H7 (cell line): ENCODE data around the gene KCNMA1. TPM values are rescaled to one million over a fixed set of nuclear protein-coding genes. Genes with fewer than 3 reads are reported as not detected.

ENCODE experiments used
- DNase-seq: peaks from one replicate; pipeline ENCODE4 v3.0.0; 2012
- H3K27me3 ChIP-seq: 2 replicates; pipeline ENCODE4 v1.6.0; 2011; ENCODE audit warnings: mild to moderate bottlenecking, low read length; ENCODE audit not compliant: control insufficient read depth, insufficient read depth
- H3K36me3 ChIP-seq: replicated peaks from 2 replicates; pipeline ENCODE4 v1.5.1; 2011; ENCODE audit warnings: low read length; ENCODE audit not compliant: control insufficient read depth, insufficient read depth
- H3K4me3 ChIP-seq: 2 replicates; pipeline ENCODE4 v1.5.1; 2011; ENCODE audit warnings: low read depth, mild to moderate bottlenecking, control low read depth, low read length, moderate library complexity; ENCODE audit not compliant: insufficient read depth
- total RNA-seq: library from RNA; depleted of rRNA; stranded (reverse); fragments of >200 nt; shearing (Covaris generic); gene quantifications from 2 replicates; pipeline ENCODE4 v1.2.3, GENCODE V29; 2014

KCNMA1 gene
- total RNA-seq, 1 experiment from 2014 or later, result 0.94 TPM

DNA sequence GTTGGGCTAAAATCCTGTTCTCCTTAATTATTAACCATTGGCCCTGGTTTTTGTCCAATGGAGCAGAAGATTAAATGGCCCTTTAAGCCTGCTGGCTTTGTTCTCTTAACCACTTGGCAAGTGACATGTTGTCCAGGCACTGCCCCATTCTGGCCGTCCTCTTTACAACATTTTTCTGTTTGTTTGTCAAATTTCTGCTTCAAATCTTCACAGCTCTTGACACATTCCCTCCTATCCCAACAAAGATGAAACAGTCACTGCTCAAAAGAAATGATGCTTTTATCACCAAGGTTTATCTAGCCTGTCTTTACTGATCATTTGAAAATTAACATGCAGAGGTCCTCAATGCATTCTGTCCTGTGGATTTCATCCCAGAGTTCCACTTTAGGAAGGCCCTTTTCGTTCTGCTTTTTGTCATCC is 700.4 kb downstream of the KCNMA1 start:
- DNase-seq, result no peak
- Histone ChIP-seq H3K27me3 (no peaks in the 10 kb centered on the region), H3K4me3 (no peak overlapping the region), H3K36me3 (no peaks in the 10 kb centered on the region)

DNA sequence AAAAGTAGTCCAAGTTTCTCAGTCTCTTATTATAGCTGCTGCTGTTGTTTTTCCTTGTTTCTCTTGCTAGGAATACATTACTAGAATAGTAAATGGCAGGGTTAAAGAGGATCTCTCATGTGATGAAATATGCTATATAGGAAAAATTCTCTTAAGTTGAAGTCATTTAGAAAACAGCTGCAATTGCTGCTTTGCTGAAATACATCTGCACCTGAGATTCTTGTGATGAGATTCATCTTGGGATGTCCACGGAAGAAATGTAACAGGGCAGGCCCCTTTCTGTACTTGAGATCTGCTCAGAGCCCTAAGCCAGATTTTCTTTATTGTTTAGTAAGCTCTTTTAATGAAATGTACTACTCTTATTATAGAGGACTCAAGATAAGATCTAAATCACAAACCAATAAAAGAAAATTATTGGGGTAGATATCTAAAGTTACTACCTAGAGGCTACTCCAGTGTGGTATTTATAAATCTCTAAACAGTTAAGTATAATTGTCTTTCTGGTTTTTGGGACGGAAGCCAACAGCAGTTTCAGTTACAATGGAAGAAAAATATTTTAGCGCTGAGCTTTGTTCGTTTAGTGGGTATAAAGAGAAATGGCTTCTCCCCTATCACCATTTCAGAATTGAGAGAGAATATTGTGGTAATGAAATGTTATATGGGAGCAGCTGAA is 701.5 kb downstream of the KCNMA1 start:
- H3K36me3 ChIP-seq, result no peaks in the 10 kb centered on the region
- no peak overlapping the region for H3K4me3 ChIP-seq
- H3K27me3 ChIP-seq, result no peaks in the 10 kb centered on the region
- no peak for DNase-seq

DNA sequence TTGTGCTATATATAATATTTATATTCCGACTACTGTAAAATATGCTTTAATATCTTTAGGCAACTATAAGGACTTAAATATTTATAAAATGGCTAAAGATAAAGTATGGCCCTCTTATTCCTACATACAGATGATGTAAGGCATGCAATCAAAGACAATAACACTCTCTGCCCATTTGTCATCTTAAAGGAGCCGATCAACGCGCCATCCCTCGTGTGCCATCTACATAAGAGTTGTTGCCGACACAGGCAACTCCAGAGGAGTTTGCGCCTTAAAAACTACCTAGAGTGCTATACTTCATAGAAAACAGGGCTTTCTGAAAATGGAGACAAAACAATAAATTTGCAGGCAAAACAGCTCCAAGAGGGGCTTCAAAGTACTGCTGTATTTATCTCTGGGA is 709.0 kb downstream of the KCNMA1 start:
- H3K36me3 ChIP-seq, result no peaks in the 10 kb centered on the region
- DNase-seq, result no peak
- no peak overlapping the region for H3K4me3 ChIP-seq
- no peaks in the 10 kb centered on the region for H3K27me3 ChIP-seq

DNA sequence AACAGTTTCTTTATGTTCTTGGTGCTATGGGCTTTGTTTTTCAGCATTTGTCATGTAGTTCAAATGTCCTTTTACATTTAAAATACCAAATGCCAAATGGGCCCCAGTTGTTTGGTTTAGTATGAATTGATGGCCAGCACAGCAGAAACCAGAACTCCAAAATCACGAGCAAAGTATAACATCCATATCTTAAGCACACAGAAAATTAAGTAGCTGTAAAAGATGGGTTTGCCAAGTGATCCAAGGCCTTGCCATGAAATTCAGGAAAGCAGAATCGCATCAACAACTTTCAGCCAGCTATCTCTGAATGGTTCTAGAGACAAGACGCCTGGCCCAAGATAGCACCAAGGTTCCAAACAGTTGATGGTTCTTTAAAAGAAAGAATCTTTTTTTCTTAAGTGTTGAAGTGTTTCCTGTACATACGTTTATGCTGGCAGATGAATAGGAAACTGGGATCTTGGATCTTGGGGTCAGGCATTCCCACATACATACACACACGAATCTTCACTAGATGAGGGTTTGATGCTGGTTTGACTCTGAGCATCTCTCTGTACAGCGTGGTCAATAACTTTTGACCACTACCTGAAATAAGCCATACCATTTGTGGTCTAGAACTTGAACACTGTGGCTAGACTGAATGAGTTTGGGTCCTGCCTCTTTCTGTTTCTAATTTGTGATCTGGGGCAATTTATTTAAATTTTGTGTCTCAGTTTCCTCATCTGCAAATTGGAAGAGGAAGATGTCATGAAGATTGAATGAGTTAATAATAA is 711.8 kb downstream of the KCNMA1 start:
- H3K4me3 ChIP-seq, result no peak overlapping the region
- H3K36me3 ChIP-seq, result no peaks in the 10 kb centered on the region
- no peak for DNase-seq

DNA sequence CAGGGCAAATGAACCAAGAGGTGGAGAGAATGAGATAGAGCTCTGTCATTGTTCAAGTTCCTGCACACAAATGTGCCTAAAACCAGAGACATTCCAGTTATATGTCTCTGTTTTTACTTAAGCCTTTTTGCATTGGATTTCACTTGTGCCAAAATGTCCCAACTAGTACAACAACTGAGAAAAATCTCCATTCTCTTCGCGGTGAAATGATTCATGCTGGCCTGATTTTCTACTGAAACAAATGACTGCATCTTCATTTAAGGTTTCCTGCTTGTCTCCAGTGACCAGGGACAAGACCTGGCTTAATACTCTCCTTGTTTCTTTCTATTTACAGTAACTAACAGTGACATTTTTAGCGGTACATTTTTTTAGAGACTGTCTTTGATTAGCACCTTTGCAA is 714.9 kb downstream of the KCNMA1 start:
- H3K36me3 ChIP-seq, result no peaks in the 10 kb centered on the region
- H3K4me3 ChIP-seq, result no peak overlapping the region
- no peaks in the 10 kb centered on the region for H3K27me3 ChIP-seq
- no peak for DNase-seq

More for the DNA sequence above, 711.8 kb downstream of the KCNMA1 start:
- no peaks in the 10 kb centered on the region for H3K27me3 ChIP-seq

DNA sequence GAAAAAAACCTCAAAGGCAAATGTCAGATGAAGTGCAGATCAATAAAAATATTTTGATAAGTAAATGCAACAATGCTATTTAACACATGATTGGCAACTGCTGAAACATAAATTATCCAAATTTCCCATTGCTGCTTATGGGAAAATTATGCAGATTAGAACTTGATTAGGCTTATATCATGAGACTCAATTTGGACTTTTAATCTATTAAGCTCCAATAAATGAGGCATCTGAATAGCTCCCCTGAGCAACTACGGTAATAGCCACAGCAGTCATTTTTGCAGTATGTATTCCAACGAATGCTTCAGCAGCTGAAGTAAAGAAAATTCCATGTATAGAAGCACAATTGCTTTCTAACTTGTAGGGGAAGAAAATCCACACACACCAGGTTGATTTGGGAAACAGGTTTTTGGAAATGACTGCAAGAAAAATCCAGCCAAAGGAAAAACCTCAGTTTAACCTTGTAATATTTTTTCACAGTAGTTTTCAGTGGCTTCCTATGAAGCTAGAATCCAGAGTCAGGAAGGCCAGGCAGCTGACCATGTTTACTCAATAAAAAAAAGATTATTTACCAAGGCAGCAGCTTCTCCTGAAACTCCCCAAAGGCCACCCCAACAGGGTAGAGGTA is 716.1 kb downstream of the KCNMA1 start:
- no peak overlapping the region for H3K4me3 ChIP-seq
- DNase-seq, result no peak
- no peaks in the 10 kb centered on the region for H3K36me3 ChIP-seq
- no peaks in the 10 kb centered on the region for H3K27me3 ChIP-seq

DNA sequence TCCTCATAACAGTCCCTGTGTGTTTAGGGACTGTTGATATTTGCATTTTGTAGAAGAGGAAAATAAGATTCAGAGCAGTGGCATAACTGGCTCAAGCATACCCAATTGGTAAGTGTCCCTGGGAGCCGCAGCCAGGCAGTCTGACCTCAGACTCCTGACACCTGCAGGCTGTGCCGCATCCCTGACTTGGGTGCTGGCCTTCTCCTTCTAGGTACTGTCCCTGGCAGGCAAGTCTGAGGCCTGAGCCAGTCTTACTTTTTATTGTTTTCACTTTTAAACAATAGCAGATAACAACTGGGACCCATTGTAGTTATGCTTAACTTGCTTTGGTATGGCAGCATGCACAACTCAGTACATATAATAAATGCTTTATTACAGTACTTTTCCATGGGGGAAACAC is 717.0 kb downstream of the KCNMA1 start:
- no peak overlapping the region for H3K4me3 ChIP-seq
- H3K27me3 ChIP-seq, result no peaks in the 10 kb centered on the region
- no peaks in the 10 kb centered on the region for H3K36me3 ChIP-seq
- no peak for DNase-seq

DNA sequence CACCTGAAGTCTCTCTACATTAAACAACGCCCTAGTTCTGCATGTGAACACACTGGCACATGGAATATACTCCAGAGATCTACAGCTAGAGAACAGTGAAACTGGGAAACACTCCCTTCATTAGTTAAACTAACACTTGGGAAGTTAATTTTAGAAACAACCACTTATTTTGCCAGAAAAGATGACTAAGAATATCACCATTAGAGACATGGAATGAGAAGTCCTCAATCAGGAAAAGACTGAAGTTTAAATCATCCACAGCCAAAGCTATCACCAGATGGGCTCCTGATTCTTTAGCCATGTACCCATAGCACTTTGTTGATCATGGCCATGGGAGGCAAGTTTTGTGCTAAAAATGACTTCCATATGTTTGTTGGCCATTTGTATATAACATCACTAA is 719.5 kb downstream of the KCNMA1 start:
- Histone ChIP-seq H3K27me3 (no peaks in the 10 kb centered on the region), H3K36me3 (no peaks in the 10 kb centered on the region), H3K4me3 (no peak overlapping the region)
- DNase-seq, result no peak

DNA sequence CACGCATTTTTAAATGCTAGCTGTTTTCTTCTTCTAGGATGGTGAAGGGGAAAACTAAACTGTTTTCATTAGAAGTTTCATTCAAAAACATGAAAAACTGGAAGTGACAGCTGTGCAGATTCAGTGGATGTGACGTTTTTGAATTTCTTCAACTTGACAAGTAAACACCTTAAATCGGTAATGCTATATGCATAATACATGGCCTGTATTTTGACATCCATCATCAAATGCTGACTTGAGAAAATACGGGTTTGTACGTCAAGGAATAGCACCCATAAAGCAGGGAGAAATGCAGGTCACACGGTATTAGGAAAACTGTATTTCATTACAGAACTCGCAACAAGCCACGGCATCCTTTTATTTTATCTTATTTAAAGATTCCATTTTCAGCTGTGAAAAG is 720.5 kb downstream of the KCNMA1 start:
- H3K36me3 ChIP-seq, result no peaks in the 10 kb centered on the region
- H3K27me3 ChIP-seq, result no peaks in the 10 kb centered on the region
- no peak overlapping the region for H3K4me3 ChIP-seq
- DNase-seq, result no peak

DNA sequence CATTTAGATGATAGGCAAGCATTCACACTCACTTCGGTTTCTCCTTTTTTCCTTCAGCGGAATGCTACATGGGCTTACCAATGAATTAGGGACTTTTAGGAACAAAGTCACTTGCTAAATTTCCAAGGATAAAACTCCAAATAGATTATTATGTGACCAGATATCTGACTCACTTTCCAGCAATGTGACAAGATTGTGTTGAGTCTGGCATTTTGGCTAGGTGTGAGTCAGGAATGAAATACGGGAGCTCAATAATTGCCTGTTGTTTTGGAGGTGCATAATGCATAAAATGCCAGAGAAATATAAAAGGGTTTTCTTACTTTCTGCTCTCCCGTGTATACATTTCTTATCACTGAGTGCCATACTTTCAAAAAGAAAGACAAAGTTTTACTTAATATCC is 721.1 kb downstream of the KCNMA1 start:
- no peaks in the 10 kb centered on the region for H3K27me3 ChIP-seq
- DNase-seq, result no peak
- no peaks in the 10 kb centered on the region for H3K36me3 ChIP-seq
- no peak overlapping the region for H3K4me3 ChIP-seq

DNA sequence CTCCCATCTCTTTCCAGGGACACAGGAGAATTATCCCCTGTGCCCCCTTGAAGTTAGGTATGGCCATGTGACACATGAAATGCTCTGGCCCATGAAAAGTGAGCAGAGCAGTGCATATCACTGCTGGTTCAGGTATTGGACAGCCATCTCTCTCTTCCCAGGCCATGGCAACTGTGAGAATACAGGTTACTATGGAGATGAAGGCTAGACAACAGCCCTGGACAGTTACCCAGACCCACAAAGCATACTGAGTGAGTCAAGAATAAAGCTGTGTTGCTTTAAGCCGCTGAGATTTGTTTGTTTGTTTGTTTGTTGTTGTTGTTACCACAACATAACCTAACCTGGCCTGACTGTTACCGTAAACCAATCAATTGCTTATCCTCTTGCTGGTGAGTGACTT is 722.3 kb downstream of the KCNMA1 start:
- Histone ChIP-seq H3K36me3 (no peaks in the 10 kb centered on the region), H3K27me3 (no peaks in the 10 kb centered on the region), H3K4me3 (no peak overlapping the region)
- DNase-seq, result no peak

DNA sequence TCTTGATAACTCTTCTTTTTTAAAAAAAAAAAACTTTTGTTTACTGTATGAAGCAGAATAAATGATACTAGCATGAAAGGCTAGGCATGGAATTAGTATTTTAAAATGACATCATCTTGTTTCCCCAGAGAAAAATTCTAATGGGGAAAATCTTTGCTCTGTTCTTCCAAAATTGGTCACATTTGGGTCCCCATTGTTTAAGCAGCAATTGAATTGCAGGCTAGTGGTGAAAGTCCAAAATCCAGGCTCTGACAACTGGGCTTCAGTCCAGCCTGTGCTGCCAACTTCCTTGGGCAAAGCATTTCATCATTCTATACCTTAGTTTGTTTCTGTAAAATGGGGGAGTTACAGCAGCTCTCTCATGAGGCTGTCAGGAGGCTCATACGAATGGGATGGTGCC is 726.4 kb downstream of the KCNMA1 start:
- no peak overlapping the region for H3K4me3 ChIP-seq
- no peaks in the 10 kb centered on the region for H3K27me3 ChIP-seq
- DNase-seq, result no peak
- H3K36me3 ChIP-seq, result no peaks in the 10 kb centered on the region

DNA sequence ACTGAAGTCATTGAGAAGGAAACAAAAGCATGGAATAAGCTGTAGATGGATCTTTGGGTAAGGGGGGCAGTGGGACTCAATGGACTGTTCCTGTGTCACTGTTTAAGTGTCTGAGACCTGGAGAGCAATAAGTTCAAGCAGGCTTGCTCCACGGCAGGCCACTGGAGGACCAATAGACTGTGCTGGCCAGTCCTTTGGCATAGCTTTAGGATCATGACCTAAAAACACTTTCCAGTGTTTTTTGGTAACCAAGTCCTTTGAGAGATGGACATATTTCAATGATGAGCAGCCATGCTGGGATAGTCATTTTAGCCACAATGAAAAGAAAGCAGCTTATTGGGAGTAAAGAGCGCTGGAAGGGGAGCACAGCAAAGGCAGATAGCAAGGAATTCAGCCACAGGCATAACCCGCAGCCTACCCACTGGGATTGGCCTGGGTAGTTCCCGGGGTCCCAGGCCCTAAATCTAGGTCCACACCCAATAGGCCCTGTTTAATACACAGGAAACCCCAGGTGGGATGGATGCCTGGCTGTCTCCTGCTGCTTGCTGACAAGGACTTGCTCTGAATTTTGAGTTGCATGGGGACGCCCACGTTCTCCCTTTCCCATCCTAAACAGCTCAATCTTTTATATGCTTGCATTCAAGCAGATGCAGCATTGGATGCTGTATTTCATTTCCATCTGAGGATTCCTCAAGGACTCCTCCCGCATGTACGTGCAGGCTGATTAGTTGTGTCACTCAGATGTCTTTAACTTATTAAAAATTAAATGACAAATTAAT is 727.2 kb downstream of the KCNMA1 start:
- Histone ChIP-seq H3K4me3 (no peak overlapping the region), H3K36me3 (no peaks in the 10 kb centered on the region), H3K27me3 (no peaks in the 10 kb centered on the region)
- no peak for DNase-seq

DNA sequence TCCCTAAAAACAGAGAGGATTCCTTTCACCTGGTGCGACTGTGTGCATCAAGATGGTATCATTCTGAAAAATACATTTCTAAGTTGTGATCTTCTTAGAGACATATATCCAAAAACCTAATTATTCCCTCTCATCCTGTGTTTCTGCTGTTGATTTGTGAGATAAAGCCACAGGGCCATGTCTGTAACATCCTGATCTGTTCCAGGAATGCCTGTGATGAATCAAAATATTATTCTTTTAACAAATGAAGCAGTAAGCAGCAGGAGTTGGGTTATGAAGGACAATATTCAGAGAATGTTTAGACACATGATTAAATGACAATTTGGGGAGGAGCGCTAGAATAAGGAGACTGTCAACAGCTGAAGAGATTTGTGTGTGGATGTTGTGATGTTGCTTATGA is 731.4 kb downstream of the KCNMA1 start:
- no peak for DNase-seq
- Histone ChIP-seq H3K4me3 (no peak overlapping the region), H3K36me3 (no peaks in the 10 kb centered on the region), H3K27me3 (no peaks in the 10 kb centered on the region)
